NB4 (cell line): ENCODE measurements around the gene EPHA6.
"Not testable (repeated sequence)": the region's sequence is repeated elsewhere in the genome, so short reads cannot be mapped to it uniquely, and the experiment has no call there.

Experiments
- POLR2A ChIP-seq: IDR thresholded peaks from 2 replicates; pipeline ENCODE4 v1.6.1; 2011; ENCODE audit warnings: mild to moderate bottlenecking; ENCODE audit not compliant: insufficient read length; ENCODE audit errors: extremely low read depth
- TF ChIP-seq, protein P1 (sequence below): IDR thresholded peaks from one replicate; pipeline ENCODE4 v1.5.1; 2012; ENCODE audit warnings: low read depth, low read length
- TF ChIP-seq, protein P2 (sequence below): IDR thresholded peaks from 2 replicates; pipeline ENCODE4 v1.6.1; 2011; ENCODE audit warnings: low read depth, low read length

DNA sequence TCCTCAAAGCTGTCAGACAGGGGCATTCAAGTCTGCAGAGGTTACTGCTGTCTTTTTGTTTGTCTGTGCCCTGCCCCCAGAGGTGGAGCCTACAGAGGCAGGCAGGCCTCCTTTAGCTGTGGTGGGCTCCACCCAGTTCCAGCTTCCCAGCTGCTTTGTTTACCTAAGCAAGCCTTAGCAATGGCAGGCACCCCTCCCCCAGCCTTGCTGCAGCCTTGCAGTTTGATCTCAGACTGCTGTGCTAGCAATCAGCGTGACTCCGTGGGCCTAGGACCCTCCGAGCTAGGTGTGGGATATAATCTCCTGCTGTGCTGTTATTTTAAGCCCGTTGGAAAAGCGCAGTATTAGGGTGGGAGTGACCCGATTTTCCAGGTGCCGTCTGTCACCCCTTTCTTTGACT lies 127.7 kb downstream of the EPHA6 start:
- TF ChIP-seq, protein P1, sequence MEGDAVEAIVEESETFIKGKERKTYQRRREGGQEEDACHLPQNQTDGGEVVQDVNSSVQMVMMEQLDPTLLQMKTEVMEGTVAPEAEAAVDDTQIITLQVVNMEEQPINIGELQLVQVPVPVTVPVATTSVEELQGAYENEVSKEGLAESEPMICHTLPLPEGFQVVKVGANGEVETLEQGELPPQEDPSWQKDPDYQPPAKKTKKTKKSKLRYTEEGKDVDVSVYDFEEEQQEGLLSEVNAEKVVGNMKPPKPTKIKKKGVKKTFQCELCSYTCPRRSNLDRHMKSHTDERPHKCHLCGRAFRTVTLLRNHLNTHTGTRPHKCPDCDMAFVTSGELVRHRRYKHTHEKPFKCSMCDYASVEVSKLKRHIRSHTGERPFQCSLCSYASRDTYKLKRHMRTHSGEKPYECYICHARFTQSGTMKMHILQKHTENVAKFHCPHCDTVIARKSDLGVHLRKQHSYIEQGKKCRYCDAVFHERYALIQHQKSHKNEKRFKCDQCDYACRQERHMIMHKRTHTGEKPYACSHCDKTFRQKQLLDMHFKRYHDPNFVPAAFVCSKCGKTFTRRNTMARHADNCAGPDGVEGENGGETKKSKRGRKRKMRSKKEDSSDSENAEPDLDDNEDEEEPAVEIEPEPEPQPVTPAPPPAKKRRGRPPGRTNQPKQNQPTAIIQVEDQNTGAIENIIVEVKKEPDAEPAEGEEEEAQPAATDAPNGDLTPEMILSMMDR, result not testable (repeated sequence)
- TF ChIP-seq, protein P2, sequence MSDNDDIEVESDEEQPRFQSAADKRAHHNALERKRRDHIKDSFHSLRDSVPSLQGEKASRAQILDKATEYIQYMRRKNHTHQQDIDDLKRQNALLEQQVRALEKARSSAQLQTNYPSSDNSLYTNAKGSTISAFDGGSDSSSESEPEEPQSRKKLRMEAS, result not testable (repeated sequence)
- TF ChIP-seq POLR2A, result not testable (repeated sequence)
